GM12878 (cell line): Measurements from ENCODE around the gene LAYN. TPM values are rescaled to one million over a fixed set of nuclear protein-coding genes. Genes with fewer than 3 reads are reported as not detected.

ENCODE experiments used
- ATAC-seq: fragments of 200-7000 bp; cut with Tn5 transposase; 3 replicates; pipeline ENCODE4 v1.9.1; 2020; ENCODE audit warnings: mild to moderate bottlenecking, moderate library complexity
- BruUV-seq: library from RNA; stranded (reverse); fragments of 400-500 nt; replicated peaks from 2 replicates; lab custom pipeline; 2021; lab: Mats Ljungman, UMichigan
- CTCF ChIA-PET: fragments of 300-600 bp; sonication (Branson Sonifier 250); formaldehyde crosslinking; extraction: SDS; loops from one replicate; lab custom pipeline; 2021; ENCODE audit warnings: inconsistent platforms; lab: Yijun Ruan, JAX
- POLR2A ChIA-PET: fragments of 350-600 bp; formaldehyde crosslinking; extraction: SDS; loops from one replicate; lab custom pipeline; 2021; ENCODE audit warnings: inconsistent platforms; lab: Charles Lee
- RAD21 ChIA-PET: fragments of 300-600 bp; sonication (Branson Sonifier 250); formaldehyde crosslinking; loops from one replicate; lab custom pipeline; 2023; ENCODE audit warnings: antibody characterized with exemption; ENCODE audit not compliant: unreplicated experiment; lab: Charles Lee
- SMC1A ChIA-PET: fragments of 300-600 bp; sonication (Branson Sonifier 250); formaldehyde crosslinking; loops from one replicate; lab custom pipeline; 2023; ENCODE audit not compliant: unreplicated experiment, uncharacterized antibody; lab: Charles Lee
- DNase-seq: peaks from one replicate; pipeline ENCODE4 v3.0.0-alpha.2; 2011; ENCODE audit warnings: low read depth, low spot score
- FAIRE-seq: peaks from 3 replicates; lab custom pipeline; 2011; peaks lifted over from hg19 to GRCh38; lab: Jason Lieb, UNC
- H2AFZ ChIP-seq: 2 replicates; pipeline ENCODE4 v1.6.0; 2011; ENCODE audit warnings: low read depth, low read length, control low read depth; ENCODE audit not compliant: control insufficient read depth
- H3K27ac ChIP-seq: 2 replicates; pipeline ENCODE4 v1.5.1; 2011; ENCODE audit warnings: control low read depth; ENCODE audit not compliant: control insufficient read depth, insufficient read depth
- H3K27me3 ChIP-seq, 2 experiments: replicated peaks in 1 of 2; 2 replicates each; pipeline versions ENCODE4 v1.6.0 to v1.6.1; 2011; ENCODE audit warnings: low read length in 1 of 2; ENCODE audit not compliant: control insufficient read depth in 2 of 2, insufficient read depth in 2 of 2
- H3K36me3 ChIP-seq, 2 experiments: 2 replicates each; pipeline ENCODE4 v1.5.1; 2011; ENCODE audit warnings: low read length in 1 of 2; ENCODE audit not compliant: control insufficient read depth in 2 of 2, insufficient read depth in 2 of 2
- H3K4me1 ChIP-seq: 2 replicates; pipeline ENCODE4 v1.6.1; 2011; ENCODE audit warnings: mild to moderate bottlenecking, low read length, moderate library complexity, mixed read lengths; ENCODE audit not compliant: control insufficient read depth, insufficient read depth
- H3K4me2 ChIP-seq: 2 replicates; pipeline ENCODE4 v1.6.0; 2011; ENCODE audit warnings: control low read depth; ENCODE audit not compliant: control insufficient read depth, insufficient read depth
- H3K4me3 ChIP-seq: fragments of 200-600 bp; sonication (generic); 2 replicates; pipeline ENCODE4 v1.5.1; 2016
- H3K79me2 ChIP-seq: 2 replicates; pipeline ENCODE4 v1.6.0; 2011; ENCODE audit warnings: low read length; ENCODE audit not compliant: control insufficient read depth, insufficient read depth
- H3K9ac ChIP-seq: 2 replicates; pipeline ENCODE4 v1.8.0; 2011; ENCODE audit warnings: low read length, control low read depth, mixed read lengths; ENCODE audit not compliant: control insufficient read depth, insufficient read depth
- H3K9me3 ChIP-seq: replicated peaks from 3 replicates; pipeline ENCODE4 v1.5.1; 2011; ENCODE audit warnings: mild to moderate bottlenecking, low read length; ENCODE audit not compliant: control insufficient read depth, insufficient read depth
- H4K20me1 ChIP-seq: 2 replicates; pipeline ENCODE4 v1.6.0; 2011; ENCODE audit not compliant: control insufficient read depth, insufficient read depth
- ATF7 ChIP-seq: fragments of 450-650 bp; IDR thresholded peaks from 2 replicates; pipeline ENCODE4 v1.6.1; 2016; ENCODE audit warnings: low read depth, mild to moderate bottlenecking
- CBFB ChIP-seq: IDR thresholded peaks from 2 replicates; pipeline ENCODE4 v1.6.1; 2016; ENCODE audit warnings: antibody characterized with exemption, low read depth
- CREM ChIP-seq: IDR thresholded peaks from 2 replicates; pipeline ENCODE4 v1.6.1; 2014; ENCODE audit warnings: antibody characterized with exemption, low read depth
- EP300 ChIP-seq, 2 experiments: fragments of 150-350 bp in 1 of 2; IDR thresholded peaks; 2 replicates each; pipeline ENCODE4 v1.6.1; 2011 to 2012; ENCODE audit warnings: low read depth in 2 of 2, low read length in 2 of 2, borderline replicate concordance in 1 of 2, improper control_type of control experiment in 1 of 2, inconsistent platforms in 1 of 2; ENCODE audit not compliant: control insufficient read depth in 1 of 2
- IKZF2 ChIP-seq, 2 experiments: fragments of 450-650 bp; IDR thresholded peaks; 2 replicates each; pipeline ENCODE4 v1.6.1; 2017; ENCODE audit warnings: mild to moderate bottlenecking in 2 of 2, moderate library complexity in 2 of 2
- NR2F1 ChIP-seq: fragments of 450-650 bp; conservative IDR thresholded peaks from 2 replicates; pipeline ENCODE4 v1.6.1; 2017; ENCODE audit warnings: mild to moderate bottlenecking
- NRF1 ChIP-seq: conservative IDR thresholded peaks from 2 replicates; pipeline ENCODE4 v1.6.1; 2011; ENCODE audit warnings: mild to moderate bottlenecking, low read depth, low read length, improper control_type of control experiment
- RFX5 ChIP-seq: IDR thresholded peaks from 2 replicates; pipeline ENCODE4 v1.6.1; 2011; ENCODE audit warnings: low read depth, low read length, improper control_type of control experiment
- RUNX3 ChIP-seq: IDR thresholded peaks from 2 replicates; pipeline ENCODE4 v1.6.1; 2012; ENCODE audit warnings: low read length, inconsistent platforms
- SIN3A ChIP-seq: IDR thresholded peaks from 2 replicates; pipeline ENCODE4 v1.6.1; 2012; ENCODE audit warnings: low read depth, low read length, improper control_type of control experiment
- TAF1 ChIP-seq: IDR thresholded peaks from 2 replicates; pipeline ENCODE4 v1.6.1; 2011; ENCODE audit warnings: mild to moderate bottlenecking, low read depth, low read length, borderline replicate concordance
- WGBS: methylation state at CpG from one replicate; pipeline ENCODE4 v1.1.6; 2016; ENCODE audit warnings: low lambda C conversion rate; ENCODE audit not compliant: insufficient replicate concordance, insufficient coverage; ENCODE audit errors: missing lambda C conversion rate; 5-methylcytosine and 5-hydroxymethylcytosine counted together
- in situ Hi-C: fragments of 300-500 bp; cut with MboI; formaldehyde crosslinking; loops from 9 replicates; pipeline ENCODE4 v1.14.3; 2018; ENCODE audit warnings: mixed read lengths
- intact Hi-C: fragments of 100-400 bp; cut with micrococcal nuclease; formaldehyde crosslinking; loops from one replicate; pipeline ENCODE4 v1.14.2; 2022; ENCODE audit not compliant: unreplicated experiment
- polyA plus RNA-seq, 11 experiments: library from polyadenylated mRNA; depleted of rRNA in 4 of 11; unstranded in 6 of 11; stranded (reverse) in 5 of 11; fragments of >200 nt; fragmentation: Nextera tagmentation in 4 of 11; fragmentation: Illumina TruSeq in 1 of 11; extraction: Ambion mirVana in 4 of 11; extraction: Trizol in 1 of 11; gene quantifications; 1 replicate in 1 of 11; 2 replicates in 10 of 11; pipeline versions ENCODE4 v1.2.1 to v1.2.3, GENCODE V29; 2011 to 2016; ENCODE audit warnings: inconsistent platforms in 2 of 11, missing spikeins in 2 of 11, low read depth in 1 of 11
- total RNA-seq, 4 experiments: library from RNA; depleted of rRNA in 3 of 4; stranded (reverse); fragments of >200 nt in 3 of 4; fragmentation: Illumina TruSeq in 1 of 4; extraction: Trizol in 1 of 4; gene quantifications; 2 replicates each; pipeline versions ENCODE4 v1.2.1 to v1.2.3, GENCODE V29; 2013 to 2021
- TF ChIP-seq, protein P1 (sequence below): IDR thresholded peaks from 2 replicates; pipeline ENCODE4 v1.6.1; 2012; ENCODE audit warnings: low read depth, low read length, improper control_type of control experiment
- TF ChIP-seq, protein P2 (sequence below): IDR thresholded peaks from 2 replicates; pipeline ENCODE4 v1.6.1; 2012; ENCODE audit warnings: mild to moderate bottlenecking, low read depth, low read length

Gene LAYN
- total and polyA plus RNA-seq, 10 of the 15 experiments (the other 5 are each of a cell fraction or from before 2014, with no cell fraction given), result 0.06 to 0.14 (median 0.10) TPM; not detected in 7

DNA sequence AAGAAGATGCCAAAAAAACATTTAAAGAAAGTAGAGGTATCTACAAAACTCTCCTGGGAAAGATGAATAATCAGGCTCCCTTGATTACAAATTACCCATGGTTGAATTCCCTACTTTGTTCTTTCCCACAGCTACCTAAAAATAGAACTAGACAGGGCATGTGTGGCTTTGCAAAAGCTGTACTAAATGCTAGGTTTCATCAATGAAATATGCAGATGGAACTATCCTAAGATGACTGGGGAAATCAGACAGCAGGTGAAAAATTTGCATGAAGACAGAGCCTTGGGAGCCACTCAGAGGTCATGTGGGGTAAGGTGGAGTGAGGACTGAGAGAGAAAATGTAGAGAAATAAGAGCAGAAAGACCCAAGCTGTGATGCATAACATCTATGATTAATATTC lies 14.7 kb downstream of the LAYN start:
- intact Hi-C loops, result no loop called here
- H3K9me3 ChIP-seq, result no peaks in the 10 kb centered on the region; the same call in 2 of the 3 replicates
- H2AFZ ChIP-seq, result no peak overlapping the region
- ChIA-PET SMC1A (interaction anchor here (1.7 kb wide), 1 partner anchor 9 kb away, joined by 6 read pairs; no protein-coding TSS in a partner anchor), POLR2A (no interaction called here), RAD21 (no interaction called here), CTCF (interaction anchor here (1.4 kb wide), 3 partner anchors 9 to 287 kb away, joined by 3 to 5 read pairs (median 5); no protein-coding TSS in a partner anchor)
- FAIRE-seq (no peak), DNase-seq (no peak), ATAC-seq (no peak)
- no peaks in the 10 kb centered on the region for H4K20me1 ChIP-seq
- H3K27me3 ChIP-seq, result peaks cover 0 to 2% of the 10 kb centered on the region in 2 experiments; a peak in 2 of 4 replicates
- in situ Hi-C loops, result no loop called here
- H3K36me3 ChIP-seq, result no peaks in the 10 kb centered on the region
- H3K79me2 ChIP-seq, result no peaks in the 10 kb centered on the region
- no peak overlapping the region for H3K4me3 ChIP-seq
- H3K4me1 ChIP-seq, result no peaks in the 10 kb centered on the region
- H3K27ac ChIP-seq, result no peak overlapping the region
- TF ChIP-seq IKZF2 (IDR thresholded peaks at IDR 0.05) (no peak), NRF1 (no peak), CREM (no peak), RFX5 (no peak)
- no TSS peak for BruUV-seq
- H3K4me2 ChIP-seq, result no peak overlapping the region
- no peak overlapping the region for H3K9ac ChIP-seq

DNA sequence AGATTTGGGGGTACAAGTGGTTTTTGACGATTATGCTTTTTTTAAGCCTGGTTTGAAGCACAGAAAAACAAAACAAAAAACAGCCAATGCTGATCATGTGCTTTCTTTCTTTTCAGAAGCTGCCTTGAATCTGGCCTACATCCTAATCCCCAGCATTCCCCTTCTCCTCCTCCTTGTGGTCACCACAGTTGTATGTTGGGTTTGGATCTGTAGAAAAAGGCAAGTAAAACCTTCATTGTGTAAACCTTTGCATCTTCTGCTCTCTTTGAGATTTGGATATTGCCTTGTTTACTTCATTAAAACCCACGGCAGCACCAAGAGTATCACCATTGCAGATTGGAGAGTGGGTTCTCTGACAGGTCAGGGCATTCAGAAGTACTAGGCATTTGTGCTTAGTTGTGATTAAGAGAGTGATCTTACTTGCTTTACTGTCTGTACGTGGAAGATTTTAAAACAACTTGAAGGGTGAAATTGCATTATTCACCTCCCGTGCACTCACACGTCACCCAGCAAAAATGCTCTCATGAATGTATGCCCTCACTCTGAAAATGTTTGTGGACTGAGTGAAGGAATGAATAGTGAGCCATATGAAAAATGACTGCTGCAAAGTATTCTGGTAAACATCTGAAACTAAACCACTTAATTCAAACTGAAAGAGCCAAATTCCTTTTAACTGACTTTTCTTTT lies 17.0 kb downstream of the LAYN start:
- 47% methylated on average over 5 of the region's 5 CpGs for WGBS
- H3K4me3 ChIP-seq, result no peak overlapping the region
- H3K4me1 ChIP-seq, result no peaks in the 10 kb centered on the region
- no peak overlapping the region for H2AFZ ChIP-seq
- ChIA-PET SMC1A (interaction anchor here (0.6 kb wide), 1 partner anchor 95 kb away, joined by 3 read pairs; no protein-coding TSS in a partner anchor), CTCF (interaction anchor here (1.4 to 1.5 kb wide), 2 partner anchors 9 to 294 kb away, joined by 3 to 4 read pairs; no protein-coding TSS in a partner anchor), POLR2A (no interaction called here), RAD21 (no interaction called here)
- no peaks in the 10 kb centered on the region; the same call in 2 of the 3 replicates for H3K9me3 ChIP-seq
- H3K27ac ChIP-seq, result no peak overlapping the region
- ATAC-seq (no peak), DNase-seq (no peak), FAIRE-seq (no peak)
- no peaks in the 10 kb centered on the region for H3K79me2 ChIP-seq
- no TSS peak for BruUV-seq
- no peak overlapping the region for H3K4me2 ChIP-seq
- H4K20me1 ChIP-seq, result no peaks in the 10 kb centered on the region
- no peaks in the 10 kb centered on the region for H3K36me3 ChIP-seq
- intact Hi-C loops (no loop called here), in situ Hi-C loops (no loop called here)
- peaks cover 0 to 2% of the 10 kb centered on the region in 2 experiments; a peak in 1 of 4 replicates for H3K27me3 ChIP-seq
- no peak overlapping the region for H3K9ac ChIP-seq
- no peak for TF ChIP-seq TAF1
- TF ChIP-seq, protein P1, sequence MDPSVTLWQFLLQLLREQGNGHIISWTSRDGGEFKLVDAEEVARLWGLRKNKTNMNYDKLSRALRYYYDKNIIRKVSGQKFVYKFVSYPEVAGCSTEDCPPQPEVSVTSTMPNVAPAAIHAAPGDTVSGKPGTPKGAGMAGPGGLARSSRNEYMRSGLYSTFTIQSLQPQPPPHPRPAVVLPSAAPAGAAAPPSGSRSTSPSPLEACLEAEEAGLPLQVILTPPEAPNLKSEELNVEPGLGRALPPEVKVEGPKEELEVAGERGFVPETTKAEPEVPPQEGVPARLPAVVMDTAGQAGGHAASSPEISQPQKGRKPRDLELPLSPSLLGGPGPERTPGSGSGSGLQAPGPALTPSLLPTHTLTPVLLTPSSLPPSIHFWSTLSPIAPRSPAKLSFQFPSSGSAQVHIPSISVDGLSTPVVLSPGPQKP, result no peak
- TF ChIP-seq NR2F1, result no peak
- TF ChIP-seq, protein P2, sequence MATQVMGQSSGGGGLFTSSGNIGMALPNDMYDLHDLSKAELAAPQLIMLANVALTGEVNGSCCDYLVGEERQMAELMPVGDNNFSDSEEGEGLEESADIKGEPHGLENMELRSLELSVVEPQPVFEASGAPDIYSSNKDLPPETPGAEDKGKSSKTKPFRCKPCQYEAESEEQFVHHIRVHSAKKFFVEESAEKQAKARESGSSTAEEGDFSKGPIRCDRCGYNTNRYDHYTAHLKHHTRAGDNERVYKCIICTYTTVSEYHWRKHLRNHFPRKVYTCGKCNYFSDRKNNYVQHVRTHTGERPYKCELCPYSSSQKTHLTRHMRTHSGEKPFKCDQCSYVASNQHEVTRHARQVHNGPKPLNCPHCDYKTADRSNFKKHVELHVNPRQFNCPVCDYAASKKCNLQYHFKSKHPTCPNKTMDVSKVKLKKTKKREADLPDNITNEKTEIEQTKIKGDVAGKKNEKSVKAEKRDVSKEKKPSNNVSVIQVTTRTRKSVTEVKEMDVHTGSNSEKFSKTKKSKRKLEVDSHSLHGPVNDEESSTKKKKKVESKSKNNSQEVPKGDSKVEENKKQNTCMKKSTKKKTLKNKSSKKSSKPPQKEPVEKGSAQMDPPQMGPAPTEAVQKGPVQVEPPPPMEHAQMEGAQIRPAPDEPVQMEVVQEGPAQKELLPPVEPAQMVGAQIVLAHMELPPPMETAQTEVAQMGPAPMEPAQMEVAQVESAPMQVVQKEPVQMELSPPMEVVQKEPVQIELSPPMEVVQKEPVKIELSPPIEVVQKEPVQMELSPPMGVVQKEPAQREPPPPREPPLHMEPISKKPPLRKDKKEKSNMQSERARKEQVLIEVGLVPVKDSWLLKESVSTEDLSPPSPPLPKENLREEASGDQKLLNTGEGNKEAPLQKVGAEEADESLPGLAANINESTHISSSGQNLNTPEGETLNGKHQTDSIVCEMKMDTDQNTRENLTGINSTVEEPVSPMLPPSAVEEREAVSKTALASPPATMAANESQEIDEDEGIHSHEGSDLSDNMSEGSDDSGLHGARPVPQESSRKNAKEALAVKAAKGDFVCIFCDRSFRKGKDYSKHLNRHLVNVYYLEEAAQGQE, result no peak
- TF ChIP-seq CBFB, result no peak
- TF ChIP-seq ATF7, result no peak
- TF ChIP-seq RUNX3, result no peak
- no peak for TF ChIP-seq SIN3A
- no peak for TF ChIP-seq EP300 (IDR thresholded peaks at IDR 0.05; ENCODE audit: borderline replicate concordance in 1 of 2, control insufficient read depth in 1 of 2, low read depth in 2 of 2, low read length in 2 of 2)
